Fibroblast of pulmonary artery (primary cell): ENCODE results near the gene BMI1.

Source experiments
- DNase-seq: peaks from one replicate; pipeline ENCODE4 v3.0.0-alpha.2; 2010; ENCODE audit warnings: low read depth
- H3K4me3 ChIP-seq: replicated peaks from 2 replicates; pipeline ENCODE4 v1.5.1; 2011; ENCODE audit warnings: low read depth, mild to moderate bottlenecking, control low read depth, low read length, moderate library complexity
- CTCF ChIP-seq: IDR thresholded peaks from 2 replicates; pipeline ENCODE4 v1.5.1; 2011; ENCODE audit warnings: mild to moderate bottlenecking, control low read depth, low read length, inconsistent platforms; ENCODE audit errors: missing control alignments

BMI1 gene

DNA sequence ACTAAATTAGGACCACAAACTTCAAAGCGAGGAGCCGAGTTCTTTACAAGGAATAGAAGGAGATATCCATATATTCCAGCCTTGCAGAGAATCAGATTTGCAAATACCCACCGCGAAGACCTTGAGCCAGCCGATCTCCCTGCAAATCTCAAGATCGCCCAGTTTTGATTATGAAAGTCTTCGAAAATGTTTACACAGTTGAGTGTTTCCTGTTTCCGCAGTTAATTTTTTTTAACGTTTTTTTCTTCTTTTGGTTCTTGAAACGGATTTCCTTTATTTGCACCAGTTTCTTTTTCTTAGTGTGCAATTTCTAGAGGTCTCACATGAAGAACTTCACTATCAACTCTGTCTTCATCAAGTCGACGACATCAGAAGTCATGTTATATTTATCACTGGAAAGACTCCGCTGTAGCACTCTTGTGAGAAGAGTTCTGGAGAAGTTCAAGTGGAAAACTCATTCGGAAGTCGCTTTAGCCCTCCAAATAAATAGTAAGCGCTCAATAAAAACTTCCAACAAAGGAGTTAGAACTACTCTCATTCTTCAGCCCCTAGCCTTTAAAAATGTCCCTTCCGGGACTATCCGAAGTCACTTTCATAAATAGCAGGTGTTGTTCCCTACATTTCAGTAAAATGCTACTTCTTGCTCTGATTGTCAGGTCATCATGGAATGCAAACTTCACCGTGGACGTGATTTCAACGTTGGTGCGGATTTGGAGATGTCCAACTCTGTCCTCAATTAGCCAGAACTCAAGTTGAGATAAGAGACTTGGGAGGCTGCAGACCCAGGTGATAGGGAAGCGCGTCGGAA lies 12.5 kb downstream of the BMI1 start:
- no peak for DNase-seq

GRCh38 chr10:22333975-22334282 lies 13.0 kb downstream of the BMI1 start:
- H3K4me3 ChIP-seq: no peak overlapping the region
- DNase-seq: no peak
- TF ChIP-seq CTCF: no peak

More for the DNA sequence above, 12.5 kb downstream of the BMI1 start:
- TF ChIP-seq CTCF: no peak
- no peak overlapping the region for H3K4me3 ChIP-seq

DNA sequence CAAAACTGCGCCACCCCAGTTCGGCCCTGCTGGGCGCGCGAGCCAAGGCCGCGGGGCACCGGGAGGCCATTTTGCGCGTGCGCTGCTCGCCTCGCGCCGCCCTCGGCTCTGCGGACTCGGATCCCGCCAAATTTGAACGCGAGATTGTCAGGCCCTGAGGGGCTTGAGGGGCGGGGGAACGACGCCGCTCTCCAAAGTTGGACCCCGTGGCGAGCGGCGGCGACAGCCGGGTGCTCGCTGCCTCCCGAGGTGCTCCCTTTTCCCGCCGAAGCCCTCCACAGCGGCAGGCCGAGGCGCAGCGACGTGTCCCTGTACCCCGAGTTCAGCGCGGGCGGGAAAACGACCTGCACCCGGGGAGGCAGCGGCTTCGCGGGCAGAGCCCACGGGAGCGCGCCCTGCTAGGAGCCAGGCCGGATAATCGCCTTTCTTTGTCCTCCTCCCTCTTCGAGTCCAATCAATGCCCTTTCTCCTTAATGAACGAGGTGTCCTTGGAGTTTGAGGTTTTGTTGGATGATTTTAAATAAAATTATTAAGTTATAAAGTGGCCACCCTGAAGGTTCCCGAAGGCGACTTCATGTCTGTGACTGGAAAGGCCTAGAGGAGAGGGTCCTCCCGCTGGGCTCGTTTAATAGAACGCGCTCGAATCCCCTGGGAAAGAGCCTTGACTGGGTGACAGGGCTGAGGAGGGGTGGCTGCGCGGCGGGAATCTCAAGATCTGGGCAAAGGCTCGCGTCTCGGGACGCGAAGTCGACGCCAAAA lies 13.7 kb downstream of the BMI1 start:
- H3K4me3 ChIP-seq: peak overlapping the region; percentile 50
- no peak for DNase-seq
- TF ChIP-seq CTCF: no peak

DNA sequence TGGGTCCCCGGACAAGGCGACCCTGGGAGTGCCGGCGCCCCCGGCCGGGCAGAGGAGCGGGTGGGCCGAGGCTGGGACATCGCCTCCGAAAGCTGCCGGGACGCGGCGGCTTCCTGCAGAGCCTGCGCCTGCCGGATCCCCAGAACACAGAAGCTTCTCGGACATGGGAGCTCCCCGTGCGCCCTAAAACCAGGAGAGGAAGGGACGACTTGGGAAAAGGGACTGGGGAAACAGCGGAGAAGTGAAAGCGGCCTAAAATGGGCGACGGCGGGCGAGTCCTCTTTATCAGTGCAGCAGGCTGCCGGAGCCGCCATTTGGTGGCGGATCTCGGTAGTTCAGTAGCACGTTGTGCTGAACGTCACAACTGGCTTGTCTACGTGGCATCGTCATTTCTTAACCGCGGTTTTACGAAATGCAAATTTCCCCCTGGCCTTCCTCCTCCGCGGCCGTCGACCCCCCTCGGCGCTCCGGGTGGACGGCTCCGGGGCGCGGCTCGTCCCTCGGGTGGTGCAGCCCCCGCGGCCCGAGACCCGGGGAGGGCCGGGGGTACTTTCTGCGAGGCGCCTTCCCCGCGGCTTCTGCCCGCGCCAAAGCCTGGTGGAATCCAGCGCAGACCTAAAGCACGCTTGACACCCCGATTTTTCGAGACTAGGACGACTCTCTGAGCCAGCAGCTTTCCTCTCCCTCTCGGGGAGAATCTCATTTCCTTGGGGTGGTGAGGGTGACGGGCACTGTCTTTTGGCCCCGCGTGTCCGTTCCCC lies 14.5 kb downstream of the BMI1 start:
- peak overlapping the region; percentile 50 for H3K4me3 ChIP-seq
- peak; percentile 70 for DNase-seq
- TF ChIP-seq CTCF: no peak

- no peak overlapping the region for H3K4me3 ChIP-seq
- DNase-seq: no peak
- no peak for TF ChIP-seq CTCF
Measured at GRCh38 chr10:22338185-22338900, 17.4 kb downstream of the BMI1 start.

GRCh38 chr10:22338931-22339330 lies 18.0 kb downstream of the BMI1 start:
- DNase-seq: no peak
- TF ChIP-seq CTCF: no peak
- H3K4me3 ChIP-seq: no peak overlapping the region
